Placental pericyte (primary cell): ENCODE results near the gene PARD3B. TPM values are rescaled to one million over a fixed set of nuclear protein-coding genes. Genes with fewer than 3 reads are reported as not detected.

Experiments
- small RNA-seq: library from RNA; depleted of rRNA; stranded (forward); fragments of <200 nt; gene quantifications from one replicate; pipeline ENCODE3, GENCODE V24; 2012; ENCODE audit warnings: low replicate concordance
- total RNA-seq: library from RNA; depleted of rRNA; stranded (reverse); fragments of >200 nt; gene quantifications from 2 replicates; pipeline ENCODE4 v1.2.3, GENCODE V29; 2012

PARD3B gene
- total RNA-seq = 26.0 and 26.9 TPM in 2 replicates

GRCh38 chr2:204544961-204545860, at the start of gene PARD3B:
Gene PARD3B (plus strand): TSS chr2:204545475. CDS start chr2:204546000, 525 bp downstream.

Small RNA genes within 50 kb of the gene (small RNA-seq; reads per million reads assigned to genes)
- not detected for gene AC008171.1
